ENCODE results near the gene SLC25A14.

Gene SLC25A14

DNA sequence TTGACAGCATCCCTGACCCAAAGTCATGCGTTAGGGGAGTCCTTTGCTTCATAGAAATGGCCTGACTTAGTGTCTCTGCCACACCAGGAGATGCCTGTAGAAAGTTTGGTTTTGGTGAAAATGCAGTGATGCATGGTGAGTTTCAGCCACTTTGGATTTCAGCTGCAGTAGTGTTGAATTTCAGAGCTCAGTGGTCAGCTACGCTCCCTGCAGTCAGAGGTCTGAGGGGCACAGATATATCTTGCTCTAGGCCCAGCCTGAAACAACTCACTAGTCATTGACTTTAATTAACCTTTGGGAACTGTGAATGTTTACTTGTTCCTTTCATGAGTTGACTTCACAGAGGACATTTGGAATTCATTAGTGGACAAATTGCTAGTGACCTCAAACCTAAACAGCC is 79.5 kb downstream of the SLC25A14 start:
- in situ Hi-C loops (cut with HindIII; ENCODE audit: low pct_ligation_motif_present, low sequenced_read_pairs), result no loop called here
- Histone ChIP-seq H3K27ac (no peak overlapping the region), H3K36me3 (replicated peaks) (no peaks in the 10 kb centered on the region), H3K27me3 (replicated peaks) (no peaks in the 10 kb centered on the region), H3K4me3 (ENCODE audit: low read depth, low read length) (no peak overlapping the region)
- DNase-seq, result no peak
- TF ChIP-seq, protein P1, sequence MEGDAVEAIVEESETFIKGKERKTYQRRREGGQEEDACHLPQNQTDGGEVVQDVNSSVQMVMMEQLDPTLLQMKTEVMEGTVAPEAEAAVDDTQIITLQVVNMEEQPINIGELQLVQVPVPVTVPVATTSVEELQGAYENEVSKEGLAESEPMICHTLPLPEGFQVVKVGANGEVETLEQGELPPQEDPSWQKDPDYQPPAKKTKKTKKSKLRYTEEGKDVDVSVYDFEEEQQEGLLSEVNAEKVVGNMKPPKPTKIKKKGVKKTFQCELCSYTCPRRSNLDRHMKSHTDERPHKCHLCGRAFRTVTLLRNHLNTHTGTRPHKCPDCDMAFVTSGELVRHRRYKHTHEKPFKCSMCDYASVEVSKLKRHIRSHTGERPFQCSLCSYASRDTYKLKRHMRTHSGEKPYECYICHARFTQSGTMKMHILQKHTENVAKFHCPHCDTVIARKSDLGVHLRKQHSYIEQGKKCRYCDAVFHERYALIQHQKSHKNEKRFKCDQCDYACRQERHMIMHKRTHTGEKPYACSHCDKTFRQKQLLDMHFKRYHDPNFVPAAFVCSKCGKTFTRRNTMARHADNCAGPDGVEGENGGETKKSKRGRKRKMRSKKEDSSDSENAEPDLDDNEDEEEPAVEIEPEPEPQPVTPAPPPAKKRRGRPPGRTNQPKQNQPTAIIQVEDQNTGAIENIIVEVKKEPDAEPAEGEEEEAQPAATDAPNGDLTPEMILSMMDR (IDR thresholded peaks at IDR 0.05; ENCODE audit: low read depth, low read length, missing control alignments), result no peak
